Right atrium auricular region (tissue), 2 donors: ENCODE data around the gene PRKCA. TPM values are rescaled to one million over a fixed set of nuclear protein-coding genes. Genes with fewer than 3 reads are reported as not detected.

Source experiments
- DNase-seq: peaks from one replicate; pipeline ENCODE4 v3.0.0-alpha.2; 2019; ENCODE audit warnings: low spot score
- H3K27ac ChIP-seq, 2 donors: fragments of 200-600 bp; sonication (generic); 1 replicate in 1 of 2; 2 replicates in 1 of 2; pipeline ENCODE4 v1.5.1; 2016 to 2019
- H3K27me3 ChIP-seq, 2 donors: fragments of 200-600 bp; sonication (generic); one replicate each; pipeline versions ENCODE4 v1.5.1 to v1.6.0; 2017 to 2019
- H3K36me3 ChIP-seq: fragments of 200-600 bp; sonication (generic); one replicate; pipeline ENCODE4 v1.5.1; 2016
- H3K4me1 ChIP-seq, 2 donors: fragments of 200-600 bp; sonication (generic); one replicate each; pipeline versions ENCODE4 v1.5.1 to v1.6.0; 2017 to 2019
- H3K4me3 ChIP-seq, 2 donors: fragments of 200-600 bp; sonication (generic); 1 replicate in 1 of 2; 2 replicates in 1 of 2; pipeline ENCODE4 v1.5.1; 2017 to 2019; ENCODE audit warnings: mild to moderate bottlenecking in 1 of 2, moderate library complexity in 1 of 2
- H3K9me3 ChIP-seq, 2 donors: fragments of 200-600 bp; sonication (generic); one replicate each; pipeline ENCODE4 v1.5.1; 2019
- CTCF ChIP-seq, 2 donors: fragments of 200-600 bp; sonication (generic); IDR thresholded peaks; one replicate each; pipeline ENCODE4 v1.5.1; 2019; ENCODE audit warnings: antibody characterized with exemption in 2 of 2
- total RNA-seq, 2 donors: library from RNA; depleted of rRNA; stranded (reverse); fragments of >200 nt; gene quantifications; one replicate each; pipeline ENCODE4 v1.1.0, GENCODE V29; 2016

PRKCA gene
- total RNA-seq, 2 donors from 2014 or later, result 6.4 to 6.6 TPM

GRCh38 chr17:66779237-66779606, 476.8 kb downstream of the PRKCA start:
- Histone ChIP-seq H3K4me3 (no peak overlapping the region), H3K27me3 (no peaks in the 10 kb centered on the region), H3K4me1 (no peaks in the 10 kb centered on the region), H3K27ac (no peak overlapping the region), H3K36me3 (no peaks in the 10 kb centered on the region), H3K9me3 (no peaks in the 10 kb centered on the region)
- TF ChIP-seq CTCF (IDR thresholded peaks at IDR 0.05), result no peak
- no peak for DNase-seq

- DNase-seq, result no peak
- no peak overlapping the region for H3K27ac ChIP-seq
- H3K27me3 ChIP-seq, result no peaks in the 10 kb centered on the region
- H3K4me1 ChIP-seq, result no peaks in the 10 kb centered on the region
- no peak overlapping the region for H3K4me3 ChIP-seq
- TF ChIP-seq CTCF (IDR thresholded peaks at IDR 0.05), result no peak
- no peaks in the 10 kb centered on the region for H3K36me3 ChIP-seq
- no peaks in the 10 kb centered on the region for H3K9me3 ChIP-seq
Measured at GRCh38 chr17:66781135-66781534, 478.7 kb downstream of the PRKCA start.

- Histone ChIP-seq H3K36me3 (no peaks in the 10 kb centered on the region), H3K9me3 (no peaks in the 10 kb centered on the region), H3K27ac (no peak overlapping the region), H3K4me3 (no peak overlapping the region), H3K27me3 (no peaks in the 10 kb centered on the region), H3K4me1 (no peaks in the 10 kb centered on the region)
- TF ChIP-seq CTCF (IDR thresholded peaks at IDR 0.05), result no peak
- no peak for DNase-seq
Measured at GRCh38 chr17:66782851-66783250, 480.4 kb downstream of the PRKCA start.

- Histone ChIP-seq H3K9me3 (no peaks in the 10 kb centered on the region), H3K36me3 (no peaks in the 10 kb centered on the region), H3K4me3 (no peak overlapping the region), H3K27ac (no peak overlapping the region), H3K4me1 (no peaks in the 10 kb centered on the region), H3K27me3 (no peaks in the 10 kb centered on the region)
- TF ChIP-seq CTCF (IDR thresholded peaks at IDR 0.05), result no peak
- no peak for DNase-seq
Measured at GRCh38 chr17:66783656-66784381, 481.4 kb downstream of the PRKCA start.

- Histone ChIP-seq H3K36me3 (no peaks in the 10 kb centered on the region), H3K4me3 (no peak overlapping the region), H3K27me3 (no peaks in the 10 kb centered on the region), H3K4me1 (no peaks in the 10 kb centered on the region), H3K9me3 (no peaks in the 10 kb centered on the region), H3K27ac (no peak overlapping the region)
- no peak for TF ChIP-seq CTCF (IDR thresholded peaks at IDR 0.05)
- DNase-seq, result no peak
Measured at GRCh38 chr17:66784621-66785364, 482.4 kb downstream of the PRKCA start.
